Measurements from ENCODE around the gene KLF15.

- TF ChIP-seq, protein P1, sequence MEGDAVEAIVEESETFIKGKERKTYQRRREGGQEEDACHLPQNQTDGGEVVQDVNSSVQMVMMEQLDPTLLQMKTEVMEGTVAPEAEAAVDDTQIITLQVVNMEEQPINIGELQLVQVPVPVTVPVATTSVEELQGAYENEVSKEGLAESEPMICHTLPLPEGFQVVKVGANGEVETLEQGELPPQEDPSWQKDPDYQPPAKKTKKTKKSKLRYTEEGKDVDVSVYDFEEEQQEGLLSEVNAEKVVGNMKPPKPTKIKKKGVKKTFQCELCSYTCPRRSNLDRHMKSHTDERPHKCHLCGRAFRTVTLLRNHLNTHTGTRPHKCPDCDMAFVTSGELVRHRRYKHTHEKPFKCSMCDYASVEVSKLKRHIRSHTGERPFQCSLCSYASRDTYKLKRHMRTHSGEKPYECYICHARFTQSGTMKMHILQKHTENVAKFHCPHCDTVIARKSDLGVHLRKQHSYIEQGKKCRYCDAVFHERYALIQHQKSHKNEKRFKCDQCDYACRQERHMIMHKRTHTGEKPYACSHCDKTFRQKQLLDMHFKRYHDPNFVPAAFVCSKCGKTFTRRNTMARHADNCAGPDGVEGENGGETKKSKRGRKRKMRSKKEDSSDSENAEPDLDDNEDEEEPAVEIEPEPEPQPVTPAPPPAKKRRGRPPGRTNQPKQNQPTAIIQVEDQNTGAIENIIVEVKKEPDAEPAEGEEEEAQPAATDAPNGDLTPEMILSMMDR (IDR thresholded peaks at IDR 0.05), result no peak
- TF ChIP-seq POLR2A (IDR thresholded peaks at IDR 0.05), result no peak
- no peak for TF ChIP-seq POLR2AphosphoS5 (IDR thresholded peaks at IDR 0.05; ENCODE audit: insufficient read depth in 1 of 2, low read depth in 1 of 2)
These were observed 3.0 kb upstream of the KLF15 start for GRCh38 chr3:126360046-126360713.

All from vagina (tissue), 2 donors.